ENCODE data around the gene MORN1. TPM values are rescaled to one million over a fixed set of nuclear protein-coding genes. Genes with fewer than 3 reads are reported as not detected.

MORN1 gene
- total RNA-seq, 1 experiment from 2014 or later, result 17.8 TPM

GRCh38 chr1:2273401-2274090, 117.8 kb downstream of the MORN1 start:
- no peak for DNase-seq (ENCODE audit: low read depth, low spot score)
- in situ Hi-C loops (cut with HindIII; ENCODE audit: low pct_unique_long_range_greater_than_20kb, low sequenced_read_pairs), result no loop called here

GRCh38 chr1:2272686-2273400, 118.5 kb downstream of the MORN1 start:
- in situ Hi-C loops (cut with HindIII; ENCODE audit: low pct_unique_long_range_greater_than_20kb, low sequenced_read_pairs), result no loop called here
- no peak for DNase-seq (ENCODE audit: low read depth, low spot score)

GRCh38 chr1:2271841-2272655, 119.3 kb downstream of the MORN1 start:
- DNase-seq (ENCODE audit: low read depth, low spot score), result no peak
- in situ Hi-C loops (cut with HindIII; ENCODE audit: low pct_unique_long_range_greater_than_20kb, low sequenced_read_pairs), result no loop called here

Other genes starting within 250 kb of the MORN1 start
- gene FAAP20, start 196.8 kb downstream of the MORN1 start, total RNA-seq (2014; rRNA removed; shearing (Covaris generic)), result 32.4 and 33.0 TPM in 2 replicates
- gene SKI, start 163.2 kb downstream of the MORN1 start, total RNA-seq (2014; rRNA removed; shearing (Covaris generic)), result 3.9 and 4.4 TPM in 2 replicates
- gene RER1, start 287 bp upstream of the MORN1 start, total RNA-seq (2014; rRNA removed; shearing (Covaris generic)), result 178 and 181 TPM in 2 replicates
- 41.9 and 53.7 TPM in 2 replicates for gene PEX10, start 21.0 kb upstream of the MORN1 start, total RNA-seq (2014; rRNA removed; shearing (Covaris generic))
- 0.03 TPM in 1 of 2 replicates, not detected in the other for gene PLCH2, start 84.7 kb upstream of the MORN1 start, total RNA-seq (2014; rRNA removed; shearing (Covaris generic))
- gene PANK4, start 135.0 kb upstream of the MORN1 start, total RNA-seq (2014; rRNA removed; shearing (Covaris generic)), result 10.6 and 16.2 TPM in 2 replicates
- gene HES5, start 138.7 kb upstream of the MORN1 start, total RNA-seq (2014; rRNA removed; shearing (Covaris generic)), result not detected in 2 replicates
- gene TNFRSF14, start 164.8 kb upstream of the MORN1 start, total RNA-seq (2014; rRNA removed; shearing (Covaris generic)), result 291 and 303 TPM in 2 replicates
- 11.4 and 11.7 TPM in 2 replicates for gene PRXL2B, start 195.2 kb upstream of the MORN1 start, total RNA-seq (2014; rRNA removed; shearing (Covaris generic))
- gene MMEL1, start 241.5 kb upstream of the MORN1 start, total RNA-seq (2014; rRNA removed; shearing (Covaris generic)), result not detected in 2 replicates

All from SK-MEL-5 (cell line).